Uterus (tissue), 4 donors: Measurements from ENCODE around the gene DEPDC5. TPM values are rescaled to one million over a fixed set of nuclear protein-coding genes. Genes with fewer than 3 reads are reported as not detected.
"Not testable (repeated sequence)": the region's sequence is repeated elsewhere in the genome, so short reads cannot be mapped to it uniquely, and the experiment has no call there.

Experiments used
- DNase-seq, 2 donors: peaks; one replicate each; pipeline ENCODE4 v3.0.0-alpha.2; 2019 to 2020
- H3K27ac ChIP-seq, 2 donors: fragments of 200-600 bp; sonication (generic); 1 replicate in 1 of 2; 2 replicates in 1 of 2; pipeline ENCODE4 v1.5.1; 2016 to 2018
- H3K27me3 ChIP-seq, 2 donors: fragments of 200-600 bp; sonication (generic); one replicate each; pipeline ENCODE4 v1.5.1; 2018 to 2019; ENCODE audit warnings: control low read depth in 1 of 2
- H3K36me3 ChIP-seq, 2 donors: fragments of 200-600 bp; sonication (generic); one replicate each; pipeline ENCODE4 v1.5.1; 2019; ENCODE audit warnings: control low read depth in 1 of 2
- H3K4me1 ChIP-seq, 2 donors: fragments of 200-600 bp; sonication (generic); one replicate each; pipeline ENCODE4 v1.5.1; 2018 to 2019; ENCODE audit warnings: control low read depth in 1 of 2
- H3K4me3 ChIP-seq, 2 donors: fragments of 200-600 bp; sonication (generic); 1 replicate in 1 of 2; 2 replicates in 1 of 2; pipeline ENCODE4 v1.5.1; 2018 to 2019; ENCODE audit warnings: mild to moderate bottlenecking in 1 of 2
- H3K9me3 ChIP-seq, 2 donors: fragments of 200-600 bp; sonication (generic); one replicate each; pipeline ENCODE4 v1.5.1; 2019; ENCODE audit warnings: control low read depth in 1 of 2
- POLR2A ChIP-seq, 2 donors: fragments of 450-650 bp; IDR thresholded peaks; one replicate each; pipeline ENCODE4 v1.6.1; 2016; ENCODE audit warnings: antibody characterized with exemption in 2 of 2, mild to moderate bottlenecking in 1 of 2, moderate library complexity in 1 of 2
- intact Hi-C: fragments of 100-400 bp; cut with DNase I; formaldehyde crosslinking; loops from one replicate; pipeline ENCODE4 v1.15.1; 2023; ENCODE audit warnings: low total_unique reads
- total RNA-seq, 4 donors: library from RNA; depleted of rRNA in 3 of 4; stranded (reverse); fragments of >200 nt in 3 of 4; gene quantifications; one replicate each; pipeline versions ENCODE4 v1.1.0 to v1.2.4, GENCODE V29; 2014 to 2023
- TF ChIP-seq, protein P1 (sequence below), 4 experiments: fragments of 200-600 bp in 2 of 4; fragments of 450-650 bp in 2 of 4; sonication (generic) in 2 of 4; IDR thresholded peaks; one replicate each; pipeline ENCODE4 v1.5.1; 2016 to 2019; ENCODE audit warnings: antibody characterized with exemption in 4 of 4, mild to moderate bottlenecking in 2 of 4, moderate library complexity in 1 of 4
- donor health status: DM: yes; HTN: yes; CAD: no.

Gene DEPDC5
- total RNA-seq, 4 donors from 2014 or later: 9.1 to 180 (median 37.2) TPM

DNA sequence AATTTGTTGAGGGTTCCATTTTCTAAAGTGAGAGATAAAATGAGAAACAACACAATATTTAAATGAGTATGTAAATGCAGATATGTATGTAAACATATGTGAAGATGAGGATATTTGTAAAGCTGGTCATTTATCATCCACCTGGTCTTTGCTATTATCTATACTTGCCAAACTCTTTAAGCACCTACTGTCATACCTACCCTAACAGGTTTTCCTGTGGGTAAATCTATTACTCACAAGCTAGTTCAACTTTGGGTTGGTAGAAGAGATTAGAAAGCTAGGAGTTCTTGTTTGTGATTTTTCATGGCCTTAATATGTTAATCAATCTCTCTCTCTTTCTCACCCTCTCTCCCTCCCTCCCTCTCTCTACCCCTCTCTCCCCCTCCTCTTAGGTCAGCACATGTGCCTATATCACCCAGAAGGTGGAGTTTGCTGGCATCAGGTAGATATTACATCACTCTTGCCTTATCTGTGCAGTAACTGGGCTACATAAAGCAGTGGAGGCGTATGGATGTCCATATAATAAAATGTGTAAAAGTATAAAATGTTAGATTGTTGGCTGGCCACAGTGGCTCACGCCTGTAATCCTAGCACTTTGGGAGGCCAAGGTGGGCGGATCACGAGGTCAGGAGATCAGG lies 14.7 kb downstream of the DEPDC5 start:
- Histone ChIP-seq H3K27me3 (no peaks in the 10 kb centered on the region), H3K4me1 (no peaks in the 10 kb centered on the region), H3K9me3 (no peaks in the 10 kb centered on the region), H3K27ac (no peak overlapping the region), H3K4me3 (no peak overlapping the region), H3K36me3 (no peaks in the 10 kb centered on the region)
- DNase-seq: no peak
- no peak for TF ChIP-seq POLR2A (IDR thresholded peaks at IDR 0.05)
- TF ChIP-seq, protein P1, sequence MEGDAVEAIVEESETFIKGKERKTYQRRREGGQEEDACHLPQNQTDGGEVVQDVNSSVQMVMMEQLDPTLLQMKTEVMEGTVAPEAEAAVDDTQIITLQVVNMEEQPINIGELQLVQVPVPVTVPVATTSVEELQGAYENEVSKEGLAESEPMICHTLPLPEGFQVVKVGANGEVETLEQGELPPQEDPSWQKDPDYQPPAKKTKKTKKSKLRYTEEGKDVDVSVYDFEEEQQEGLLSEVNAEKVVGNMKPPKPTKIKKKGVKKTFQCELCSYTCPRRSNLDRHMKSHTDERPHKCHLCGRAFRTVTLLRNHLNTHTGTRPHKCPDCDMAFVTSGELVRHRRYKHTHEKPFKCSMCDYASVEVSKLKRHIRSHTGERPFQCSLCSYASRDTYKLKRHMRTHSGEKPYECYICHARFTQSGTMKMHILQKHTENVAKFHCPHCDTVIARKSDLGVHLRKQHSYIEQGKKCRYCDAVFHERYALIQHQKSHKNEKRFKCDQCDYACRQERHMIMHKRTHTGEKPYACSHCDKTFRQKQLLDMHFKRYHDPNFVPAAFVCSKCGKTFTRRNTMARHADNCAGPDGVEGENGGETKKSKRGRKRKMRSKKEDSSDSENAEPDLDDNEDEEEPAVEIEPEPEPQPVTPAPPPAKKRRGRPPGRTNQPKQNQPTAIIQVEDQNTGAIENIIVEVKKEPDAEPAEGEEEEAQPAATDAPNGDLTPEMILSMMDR (IDR thresholded peaks at IDR 0.05): no peak
- intact Hi-C loops: no loop called here

DNA sequence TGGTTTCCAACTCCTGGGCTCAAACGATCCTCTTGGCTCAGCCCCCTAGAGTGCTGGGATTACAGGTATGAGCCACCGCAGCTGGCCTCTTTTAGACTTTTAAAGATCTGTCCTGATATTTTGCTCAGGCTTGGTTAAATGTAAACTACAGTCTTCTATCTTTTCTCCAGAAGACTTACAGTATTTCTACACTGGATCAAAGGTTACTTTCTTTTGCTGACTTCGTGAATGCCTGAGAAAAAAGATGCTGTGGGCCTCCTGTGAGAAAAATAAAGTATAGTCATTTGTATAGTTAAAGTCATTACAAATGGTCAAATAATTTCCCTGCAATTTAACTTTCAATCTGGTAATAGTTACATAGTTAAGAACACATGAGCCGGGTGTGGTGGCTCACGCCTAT lies 19.6 kb downstream of the DEPDC5 start:
- intact Hi-C loops: no loop called here
- no peaks in the 10 kb centered on the region for H3K36me3 ChIP-seq
- no peak overlapping the region for H3K27ac ChIP-seq

DNA sequence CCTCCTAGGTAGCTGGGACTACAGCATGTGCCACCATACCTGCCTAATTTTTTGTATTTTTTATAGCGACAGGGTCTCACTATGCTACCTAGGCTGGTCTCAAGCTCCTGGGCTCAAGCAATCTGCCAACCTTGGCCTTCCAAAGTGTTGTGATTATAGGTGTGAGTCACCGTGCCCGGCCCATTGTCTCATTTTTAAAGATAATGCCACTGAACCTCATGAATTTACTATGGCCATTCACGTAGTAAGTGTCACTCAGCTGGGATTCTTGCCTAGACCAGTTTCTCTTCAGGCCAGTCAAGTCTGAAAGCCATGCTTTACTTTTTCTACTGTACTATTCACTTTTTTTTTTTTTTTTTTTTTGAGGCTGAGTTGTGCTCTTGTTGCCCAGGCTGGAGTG lies 22.4 kb downstream of the DEPDC5 start:
- H3K9me3 ChIP-seq: no peaks in the 10 kb centered on the region
- no peaks in the 10 kb centered on the region for H3K4me1 ChIP-seq
- H3K27ac ChIP-seq: no peak overlapping the region
- TF ChIP-seq, protein P1 (IDR thresholded peaks at IDR 0.05): no peak
- TF ChIP-seq POLR2A (IDR thresholded peaks at IDR 0.05): no peak
- no peak overlapping the region for H3K4me3 ChIP-seq
- H3K27me3 ChIP-seq: no peaks in the 10 kb centered on the region
- H3K36me3 ChIP-seq: no peaks in the 10 kb centered on the region
- DNase-seq: no peak
- intact Hi-C loops: no loop called here

More for the DNA sequence above, 19.6 kb downstream of the DEPDC5 start:
- H3K9me3 ChIP-seq: no peaks in the 10 kb centered on the region
- no peaks in the 10 kb centered on the region for H3K27me3 ChIP-seq
- TF ChIP-seq, protein P1 (IDR thresholded peaks at IDR 0.05): no peak
- TF ChIP-seq POLR2A (IDR thresholded peaks at IDR 0.05): no peak
- H3K4me1 ChIP-seq: no peaks in the 10 kb centered on the region
- no peak overlapping the region for H3K4me3 ChIP-seq
- DNase-seq: no peak

DNA sequence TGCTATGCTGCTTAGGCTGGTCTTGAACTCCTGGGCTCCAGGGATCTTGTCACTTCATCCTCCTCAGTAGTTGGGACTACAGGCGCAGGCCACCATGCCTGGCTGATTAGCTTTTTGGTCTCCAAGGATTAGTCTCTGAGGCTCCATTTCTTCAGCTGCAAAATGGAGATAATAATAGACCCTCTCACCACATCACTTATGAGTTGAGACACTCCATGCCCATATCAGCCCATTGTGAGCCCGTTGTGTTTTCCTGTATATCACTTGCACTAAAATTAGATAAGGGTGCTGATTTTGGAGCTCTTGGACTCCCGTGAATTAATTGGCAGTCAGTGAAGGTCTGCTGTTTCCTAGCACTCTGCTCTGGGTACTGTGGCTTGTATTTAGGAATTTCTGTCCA lies 36.0 kb downstream of the DEPDC5 start:
- TF ChIP-seq POLR2A (IDR thresholded peaks at IDR 0.05): no peak
- TF ChIP-seq, protein P1 (IDR thresholded peaks at IDR 0.05): no peak
- intact Hi-C loops: no loop called here
- Histone ChIP-seq H3K9me3 (no peaks in the 10 kb centered on the region), H3K27ac (no peak overlapping the region), H3K27me3 (no peaks in the 10 kb centered on the region), H3K4me3 (no peak overlapping the region), H3K36me3 (no peaks in the 10 kb centered on the region), H3K4me1 (no peaks in the 10 kb centered on the region)
- DNase-seq: no peak

DNA sequence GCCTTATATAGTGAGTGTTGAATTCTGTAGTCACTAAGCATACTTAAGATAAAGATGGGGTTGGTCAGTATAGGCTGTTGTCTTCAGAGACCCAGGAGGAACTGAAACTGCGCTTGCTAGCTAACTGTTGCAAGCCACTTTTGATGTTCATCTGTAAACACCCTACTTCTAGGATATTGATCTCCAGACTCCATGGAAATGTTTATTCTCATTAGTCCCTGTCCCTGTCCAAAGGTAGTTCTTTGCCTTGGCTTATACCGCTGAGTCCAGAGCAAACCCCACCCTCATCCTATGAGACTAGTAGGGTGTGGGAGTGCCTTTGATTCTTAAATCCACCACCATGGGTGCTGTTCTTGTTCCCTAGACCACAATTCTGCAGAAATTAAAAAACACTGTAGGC lies 36.4 kb downstream of the DEPDC5 start:
- no peak overlapping the region for H3K27ac ChIP-seq
- TF ChIP-seq POLR2A (IDR thresholded peaks at IDR 0.05): no peak
- TF ChIP-seq, protein P1 (IDR thresholded peaks at IDR 0.05): no peak
- H3K27me3 ChIP-seq: no peaks in the 10 kb centered on the region
- no peaks in the 10 kb centered on the region for H3K36me3 ChIP-seq
- no peaks in the 10 kb centered on the region for H3K9me3 ChIP-seq
- H3K4me3 ChIP-seq: no peak overlapping the region
- no peaks in the 10 kb centered on the region for H3K4me1 ChIP-seq
- DNase-seq: no peak
- intact Hi-C loops: no loop called here

DNA sequence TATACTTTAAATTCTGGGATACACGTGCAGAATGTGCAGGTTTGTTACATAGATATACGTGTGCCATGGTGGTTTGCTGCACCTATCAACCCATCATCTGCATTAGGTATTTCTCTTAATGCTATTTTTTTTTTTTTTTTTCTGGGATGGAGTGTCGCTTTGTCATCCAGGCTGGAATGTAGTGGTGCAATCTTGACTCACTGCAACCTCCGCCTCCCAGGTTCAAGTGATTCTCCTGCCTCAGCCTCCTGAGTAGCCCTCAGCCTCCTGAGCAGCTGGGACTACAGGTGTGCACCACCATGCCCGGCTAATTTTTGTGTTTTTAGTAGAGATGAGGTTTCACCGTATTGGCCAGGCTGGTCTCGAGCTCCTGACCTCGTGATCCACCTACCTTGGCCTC lies 45.5 kb downstream of the DEPDC5 start:
- H3K4me1 ChIP-seq, H3K36me3 ChIP-seq, DNase-seq, H3K4me3 ChIP-seq, H3K9me3 ChIP-seq, H3K27ac ChIP-seq, intact Hi-C loops, H3K27me3 ChIP-seq: not testable (repeated sequence)
